ENCODE data around the gene ARPC5L. TPM values are rescaled to one million over a fixed set of nuclear protein-coding genes. Genes with fewer than 3 reads are reported as not detected.
A peak's percentile ranks its signal among the peaks of the same experiment; 100 is the strongest.

ARPC5L gene
- total and polyA plus RNA-seq, 9 of the 15 experiments (the other 6 are each of a cell fraction or from before 2014, with no cell fraction given): 25.4 to 113 (median 63.8) TPM

DNA sequence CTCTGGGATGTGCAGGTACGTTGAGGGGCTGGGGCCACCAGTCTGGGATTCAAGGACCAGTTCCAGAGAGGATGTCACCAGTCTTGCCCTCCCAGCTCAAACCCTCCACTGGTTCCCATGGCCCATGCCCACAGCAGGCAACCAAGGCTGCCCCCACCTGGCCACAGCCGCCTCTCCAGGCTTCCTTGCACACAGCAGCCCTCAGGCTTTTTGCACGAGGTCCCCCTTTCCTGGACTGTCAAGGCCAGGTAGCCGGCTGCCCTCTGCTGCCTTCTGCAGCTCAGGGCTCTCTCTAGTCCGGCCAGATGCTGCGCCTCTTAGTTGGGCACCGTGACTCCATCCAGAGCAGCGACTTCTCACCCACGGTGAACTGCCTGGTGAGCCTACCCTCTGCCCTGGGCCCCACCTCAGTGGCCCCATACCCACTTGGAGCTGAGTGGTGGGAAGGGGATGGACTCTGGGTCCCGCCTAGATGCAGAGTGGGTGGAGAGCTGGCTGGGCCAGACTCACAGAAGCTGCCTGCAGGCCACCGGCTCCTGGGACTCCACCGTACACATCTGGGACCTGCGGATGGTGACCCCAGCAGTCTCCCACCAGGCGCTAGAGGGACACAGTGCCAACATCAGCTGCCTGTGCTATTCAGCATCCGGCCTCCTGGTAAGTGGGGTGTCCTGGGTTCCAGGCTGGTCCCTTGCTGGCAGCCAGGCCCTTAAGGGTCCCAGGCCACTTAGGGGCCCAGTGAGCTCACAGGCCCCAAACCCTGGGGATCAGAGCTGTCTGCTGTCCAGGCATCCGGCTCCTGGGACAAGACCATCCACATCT lies 5.8 kb upstream of the ARPC5L start:
- no TSS peak for BruUV-seq (replicated peaks)
- no peak overlapping the region for H3K27ac ChIP-seq (ENCODE audit: extremely low read depth, low read depth, low read length)
- no peak for FAIRE-seq
- TF ChIP-seq, protein P1, sequence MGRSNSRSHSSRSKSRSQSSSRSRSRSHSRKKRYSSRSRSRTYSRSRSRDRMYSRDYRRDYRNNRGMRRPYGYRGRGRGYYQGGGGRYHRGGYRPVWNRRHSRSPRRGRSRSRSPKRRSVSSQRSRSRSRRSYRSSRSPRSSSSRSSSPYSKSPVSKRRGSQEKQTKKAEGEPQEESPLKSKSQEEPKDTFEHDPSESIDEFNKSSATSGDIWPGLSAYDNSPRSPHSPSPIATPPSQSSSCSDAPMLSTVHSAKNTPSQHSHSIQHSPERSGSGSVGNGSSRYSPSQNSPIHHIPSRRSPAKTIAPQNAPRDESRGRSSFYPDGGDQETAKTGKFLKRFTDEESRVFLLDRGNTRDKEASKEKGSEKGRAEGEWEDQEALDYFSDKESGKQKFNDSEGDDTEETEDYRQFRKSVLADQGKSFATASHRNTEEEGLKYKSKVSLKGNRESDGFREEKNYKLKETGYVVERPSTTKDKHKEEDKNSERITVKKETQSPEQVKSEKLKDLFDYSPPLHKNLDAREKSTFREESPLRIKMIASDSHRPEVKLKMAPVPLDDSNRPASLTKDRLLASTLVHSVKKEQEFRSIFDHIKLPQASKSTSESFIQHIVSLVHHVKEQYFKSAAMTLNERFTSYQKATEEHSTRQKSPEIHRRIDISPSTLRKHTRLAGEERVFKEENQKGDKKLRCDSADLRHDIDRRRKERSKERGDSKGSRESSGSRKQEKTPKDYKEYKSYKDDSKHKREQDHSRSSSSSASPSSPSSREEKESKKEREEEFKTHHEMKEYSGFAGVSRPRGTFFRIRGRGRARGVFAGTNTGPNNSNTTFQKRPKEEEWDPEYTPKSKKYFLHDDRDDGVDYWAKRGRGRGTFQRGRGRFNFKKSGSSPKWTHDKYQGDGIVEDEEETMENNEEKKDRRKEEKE (IDR thresholded peaks at IDR 0.05; ENCODE audit: borderline replicate concordance in 1 of 2, control insufficient read depth in 1 of 2, low read depth in 2 of 2, low read length in 1 of 2): no peak
- TF ChIP-seq BDP1 (IDR thresholded peaks at IDR 0.05; ENCODE audit: insufficient read depth, insufficient read length): no peak
- TF ChIP-seq, protein P2, sequence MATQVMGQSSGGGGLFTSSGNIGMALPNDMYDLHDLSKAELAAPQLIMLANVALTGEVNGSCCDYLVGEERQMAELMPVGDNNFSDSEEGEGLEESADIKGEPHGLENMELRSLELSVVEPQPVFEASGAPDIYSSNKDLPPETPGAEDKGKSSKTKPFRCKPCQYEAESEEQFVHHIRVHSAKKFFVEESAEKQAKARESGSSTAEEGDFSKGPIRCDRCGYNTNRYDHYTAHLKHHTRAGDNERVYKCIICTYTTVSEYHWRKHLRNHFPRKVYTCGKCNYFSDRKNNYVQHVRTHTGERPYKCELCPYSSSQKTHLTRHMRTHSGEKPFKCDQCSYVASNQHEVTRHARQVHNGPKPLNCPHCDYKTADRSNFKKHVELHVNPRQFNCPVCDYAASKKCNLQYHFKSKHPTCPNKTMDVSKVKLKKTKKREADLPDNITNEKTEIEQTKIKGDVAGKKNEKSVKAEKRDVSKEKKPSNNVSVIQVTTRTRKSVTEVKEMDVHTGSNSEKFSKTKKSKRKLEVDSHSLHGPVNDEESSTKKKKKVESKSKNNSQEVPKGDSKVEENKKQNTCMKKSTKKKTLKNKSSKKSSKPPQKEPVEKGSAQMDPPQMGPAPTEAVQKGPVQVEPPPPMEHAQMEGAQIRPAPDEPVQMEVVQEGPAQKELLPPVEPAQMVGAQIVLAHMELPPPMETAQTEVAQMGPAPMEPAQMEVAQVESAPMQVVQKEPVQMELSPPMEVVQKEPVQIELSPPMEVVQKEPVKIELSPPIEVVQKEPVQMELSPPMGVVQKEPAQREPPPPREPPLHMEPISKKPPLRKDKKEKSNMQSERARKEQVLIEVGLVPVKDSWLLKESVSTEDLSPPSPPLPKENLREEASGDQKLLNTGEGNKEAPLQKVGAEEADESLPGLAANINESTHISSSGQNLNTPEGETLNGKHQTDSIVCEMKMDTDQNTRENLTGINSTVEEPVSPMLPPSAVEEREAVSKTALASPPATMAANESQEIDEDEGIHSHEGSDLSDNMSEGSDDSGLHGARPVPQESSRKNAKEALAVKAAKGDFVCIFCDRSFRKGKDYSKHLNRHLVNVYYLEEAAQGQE (IDR thresholded peaks at IDR 0.05; ENCODE audit: borderline replicate concordance): peak; percentile 16; the same call in 1 of the 2 replicates
- TF ChIP-seq, protein P2 (CRISPR knock-in tag; IDR thresholded peaks at IDR 0.05; ENCODE audit: low read depth): no peak
- TF ChIP-seq ELF1 (tag; IDR thresholded peaks at IDR 0.05): no peak

More for the DNA sequence above, 5.8 kb upstream of the ARPC5L start:
- ChIA-PET CTCF (ENCODE audit: low intra/inter-chr PET ratio) (interaction anchor here (6.3 kb wide), 1 partner anchor 83 kb away, joined by 209 read pairs; the partner anchor contains the start of gene NR6A1), POLR2A (interaction anchor here (0.6 to 5.1 kb wide), 15 partner anchors 9 to 513 kb away, joined by 3 to 64 read pairs (median 4); partner anchors contain the start of gene NR6A1)
- DNase-seq (ENCODE audit: extremely low read depth in 1 of 4, low spot score in 3 of 4) (peak in 2 of 4 experiments; percentile 51 to 53), ATAC-seq (peak; percentile 37)
- Histone ChIP-seq H3K4me2 (ENCODE audit: insufficient read depth, low read length) (no peak overlapping the region), H2AFZ (ENCODE audit: low read depth, low read length) (no peak overlapping the region), H3K27me3 (ENCODE audit: control insufficient read depth in 2 of 2, insufficient read depth in 2 of 2, low read length in 2 of 2) (no peaks in the 10 kb centered on the region), H3K36me3 (ENCODE audit: control insufficient read depth, insufficient read depth, low read length) (peaks cover 51% of the 10 kb centered on the region), H3K4me1 (replicated peaks in 1 of 2; ENCODE audit: control insufficient read depth in 2 of 2, insufficient read depth in 2 of 2, low read length in 2 of 2) (peaks cover 16 to 72% of the 10 kb centered on the region in 2 experiments; a peak in 4 of 5 replicates), H3K9ac (ENCODE audit: insufficient read depth in 1 of 2, low read depth in 2 of 2, low read length in 2 of 2) (peak overlapping the region in 1 of 2 experiments; percentile 61; a peak in 2 of 4 replicates), H3K79me2 (ENCODE audit: control insufficient read depth, insufficient read depth, low read length) (peaks cover 32% of the 10 kb centered on the region), H3K9me3 (replicated peaks; ENCODE audit: control insufficient read depth, insufficient read depth, low read depth, low read length) (no peaks in the 10 kb centered on the region; the same call in 1 of the 2 replicates), H3K9me1 (ENCODE audit: control insufficient read depth, insufficient read depth, low read length) (peaks cover 15% of the 10 kb centered on the region), H4K20me1 (replicated peaks; ENCODE audit: control insufficient read depth, insufficient read depth, low read length) (peaks cover 51% of the 10 kb centered on the region), H3K4me3 (no peak overlapping the region)
- intact Hi-C loops (cut with micrococcal nuclease) (loop anchor here (5.0 kb wide), 1 partner anchor 36 kb away; no protein-coding TSS in a partner anchor), in situ Hi-C loops (cut with MboI) (no loop called here)
- 58% methylated on average over 11 of the region's 16 CpGs for WGBS (ENCODE audit: insufficient coverage, low coverage, missing lambda C conversion rate)
